ENCODE results near the gene DAP. TPM values are rescaled to one million over a fixed set of nuclear protein-coding genes. Genes with fewer than 3 reads are reported as not detected.

Gene DAP
- total RNA-seq, 1 experiment from 2014 or later, result 47.2 TPM

DNA sequence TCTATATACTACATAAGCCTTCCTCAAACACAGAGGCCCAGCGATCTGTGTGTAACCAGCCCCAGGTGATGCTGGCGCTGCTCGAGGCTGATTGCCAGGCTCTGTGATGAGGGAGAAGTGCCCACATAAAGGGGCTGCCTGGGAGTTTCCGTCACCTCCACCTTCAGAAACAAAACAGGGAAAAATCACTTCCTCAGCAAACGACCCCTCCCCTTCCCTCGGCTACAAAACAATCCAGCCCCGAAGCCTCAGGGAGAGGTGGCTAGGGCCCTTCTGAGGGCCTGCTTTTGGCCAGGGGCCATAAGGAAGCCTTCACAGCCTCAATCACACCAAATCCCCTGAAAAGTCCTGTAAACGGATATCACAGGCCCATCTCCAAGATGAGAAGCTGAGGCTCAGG, 51.1 kb downstream of the DAP start:
- no peak overlapping the region for H2BK20ac ChIP-seq (ENCODE audit: low read depth, low read length, poor library complexity, severe bottlenecking)
- no peaks in the 10 kb centered on the region for H3K9me3 Mint-ChIP-seq
- H3K4me1 Mint-ChIP-seq, result peaks cover 22 to 26% of the 10 kb centered on the region in 2 experiments
- no peaks in the 10 kb centered on the region for H3K79me1 ChIP-seq (ENCODE audit: insufficient read depth, low read depth, low read length, poor library complexity, severe bottlenecking)
- H3K18ac ChIP-seq (ENCODE audit: insufficient read length, low read depth, low read length), result no peak overlapping the region
- no peaks in the 10 kb centered on the region for H3K79me2 ChIP-seq (ENCODE audit: insufficient read depth, low read length)
- no peak overlapping the region for H3K4me2 ChIP-seq (ENCODE audit: insufficient read depth, insufficient read length, low read length)
- H3T11ph ChIP-seq (ENCODE audit: low read length), result no peak overlapping the region
- no peak overlapping the region for H4K91ac ChIP-seq (ENCODE audit: insufficient read length, low read depth, low read length)
- no peak overlapping the region for H4K5ac ChIP-seq (ENCODE audit: insufficient read length, low read depth, low read length)
- no peaks in the 10 kb centered on the region for H4K20me1 ChIP-seq (ENCODE audit: control insufficient read depth, insufficient read depth, insufficient read length)
- no peak overlapping the region for H3K4me3 Mint-ChIP-seq
- no CpG with 5 or more reads among the region's 8 CpGs for WGBS (ENCODE audit: extremely low coverage, insufficient read length, low lambda C conversion rate)
- H3K4ac ChIP-seq (ENCODE audit: low read depth, low read length), result no peak overlapping the region
- DNase-seq, result no peak
- no peak overlapping the region for H2AFZ ChIP-seq (ENCODE audit: low read length)
- H2BK120ac ChIP-seq (ENCODE audit: low read depth, low read length, poor library complexity, severe bottlenecking), result no peak overlapping the region
- no peak overlapping the region for H3K27ac ChIP-seq (ENCODE audit: insufficient read length, low read depth, low read length)
- no peak overlapping the region for H3K27ac Mint-ChIP-seq
- H3K36me3 Mint-ChIP-seq (ENCODE audit: insufficient read depth in 1 of 3, low read depth in 3 of 3), result peaks cover 2 to 7% (median 4%) of the 10 kb centered on the region in 3 experiments; a peak in 4 of 7 replicates
- no peak overlapping the region for H2AK5ac ChIP-seq (ENCODE audit: insufficient read length, low read length)
- H3K27me3 ChIP-seq (ENCODE audit: insufficient read depth, low read length), result no peaks in the 10 kb centered on the region
- no peak overlapping the region for H3K9ac ChIP-seq (ENCODE audit: extremely low read depth, insufficient read length, low read length)
- no peak overlapping the region for H2BK5ac ChIP-seq (ENCODE audit: insufficient read length, low read length)
- TF ChIP-seq, protein P1, sequence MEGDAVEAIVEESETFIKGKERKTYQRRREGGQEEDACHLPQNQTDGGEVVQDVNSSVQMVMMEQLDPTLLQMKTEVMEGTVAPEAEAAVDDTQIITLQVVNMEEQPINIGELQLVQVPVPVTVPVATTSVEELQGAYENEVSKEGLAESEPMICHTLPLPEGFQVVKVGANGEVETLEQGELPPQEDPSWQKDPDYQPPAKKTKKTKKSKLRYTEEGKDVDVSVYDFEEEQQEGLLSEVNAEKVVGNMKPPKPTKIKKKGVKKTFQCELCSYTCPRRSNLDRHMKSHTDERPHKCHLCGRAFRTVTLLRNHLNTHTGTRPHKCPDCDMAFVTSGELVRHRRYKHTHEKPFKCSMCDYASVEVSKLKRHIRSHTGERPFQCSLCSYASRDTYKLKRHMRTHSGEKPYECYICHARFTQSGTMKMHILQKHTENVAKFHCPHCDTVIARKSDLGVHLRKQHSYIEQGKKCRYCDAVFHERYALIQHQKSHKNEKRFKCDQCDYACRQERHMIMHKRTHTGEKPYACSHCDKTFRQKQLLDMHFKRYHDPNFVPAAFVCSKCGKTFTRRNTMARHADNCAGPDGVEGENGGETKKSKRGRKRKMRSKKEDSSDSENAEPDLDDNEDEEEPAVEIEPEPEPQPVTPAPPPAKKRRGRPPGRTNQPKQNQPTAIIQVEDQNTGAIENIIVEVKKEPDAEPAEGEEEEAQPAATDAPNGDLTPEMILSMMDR (conservative IDR thresholded peaks at IDR 0.05), result no peak
- no peaks in the 10 kb centered on the region for H3K27me3 Mint-ChIP-seq (ENCODE audit: low read depth)
- no peak overlapping the region for H3K23ac ChIP-seq (ENCODE audit: insufficient read length, low read depth, low read length)
- H4K8ac ChIP-seq (replicated peaks; ENCODE audit: insufficient read length, low read depth, low read length), result no peak overlapping the region
- no peaks in the 10 kb centered on the region for H3K23me2 ChIP-seq (ENCODE audit: insufficient read length, low read depth, low read length, poor library complexity, severe bottlenecking)
- H3K56ac ChIP-seq (ENCODE audit: insufficient read length, low read depth, low read length), result no peak overlapping the region
- peaks cover 6% of the 10 kb centered on the region for H3K4me1 ChIP-seq (ENCODE audit: insufficient read depth, low read length)
- H2BK12ac ChIP-seq (ENCODE audit: insufficient read length, low read depth, low read length), result no peak overlapping the region
- no peak overlapping the region for H2BK15ac ChIP-seq (ENCODE audit: low read depth, low read length)
- no peak overlapping the region for H3K14ac ChIP-seq (ENCODE audit: insufficient read depth, low read length)
- H3K9me3 ChIP-seq (ENCODE audit: control insufficient read depth, low read depth, low read length), result no peaks in the 10 kb centered on the region

Measured in H9 (cell line).